Activated gamma-delta T cell treated with anti-CD3 and anti-CD28 coated beads, Interleukin-2, amount 50 U/mL, for 16 hours (primary cell): ENCODE results near the gene NGFR.
"Not testable (repeated sequence)": the region's sequence is repeated elsewhere in the genome, so short reads cannot be mapped to it uniquely, and the experiment has no call there.

Experiments
- DNase-seq: peaks from one replicate; pipeline ENCODE4 v3.0.0-alpha.2; 2020; ENCODE audit warnings: low read depth

The NGFR gene

GRCh38 chr17:49496183-49496866 is 1.2 kb downstream of the NGFR start:
- peak; percentile 72 for DNase-seq

- DNase-seq, result no peak
These were observed 1.7 kb downstream of the NGFR start for GRCh38 chr17:49496867-49497147.

GRCh38 chr17:49497148-49498028 is 2.3 kb downstream of the NGFR start:
- no peak for DNase-seq

- no peak for DNase-seq
These were observed 3.0 kb downstream of the NGFR start for GRCh38 chr17:49498029-49498615.

- no peak for DNase-seq
These were observed 6.4 kb downstream of the NGFR start for GRCh38 chr17:49501496-49501895.

DNA sequence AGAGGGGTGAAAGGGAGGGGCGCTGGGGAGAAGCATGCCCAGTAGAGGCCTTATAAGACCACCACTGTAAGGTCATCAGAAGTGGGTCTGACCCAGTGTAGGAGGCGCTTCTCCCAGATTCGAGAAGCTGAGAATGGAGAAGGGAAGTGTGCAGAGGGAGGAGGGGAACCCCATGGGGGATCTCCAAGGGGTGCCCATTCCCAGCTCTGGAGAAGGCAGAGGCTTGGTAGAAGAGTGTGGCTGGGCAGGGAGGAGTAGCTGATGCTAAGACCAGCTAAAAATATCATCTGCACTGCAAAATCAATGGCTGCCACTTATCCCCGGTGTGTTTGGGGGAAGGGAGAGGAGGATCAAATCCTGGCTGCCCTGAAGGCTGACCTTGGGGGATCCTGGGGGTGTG is 7.2 kb downstream of the NGFR start:
- DNase-seq, result no peak

- DNase-seq, result not testable (repeated sequence)
These were observed 7.6 kb downstream of the NGFR start for GRCh38 chr17:49502680-49503079.

- no peak for DNase-seq
These were observed 9.3 kb downstream of the NGFR start for GRCh38 chr17:49504369-49504768.

DNA sequence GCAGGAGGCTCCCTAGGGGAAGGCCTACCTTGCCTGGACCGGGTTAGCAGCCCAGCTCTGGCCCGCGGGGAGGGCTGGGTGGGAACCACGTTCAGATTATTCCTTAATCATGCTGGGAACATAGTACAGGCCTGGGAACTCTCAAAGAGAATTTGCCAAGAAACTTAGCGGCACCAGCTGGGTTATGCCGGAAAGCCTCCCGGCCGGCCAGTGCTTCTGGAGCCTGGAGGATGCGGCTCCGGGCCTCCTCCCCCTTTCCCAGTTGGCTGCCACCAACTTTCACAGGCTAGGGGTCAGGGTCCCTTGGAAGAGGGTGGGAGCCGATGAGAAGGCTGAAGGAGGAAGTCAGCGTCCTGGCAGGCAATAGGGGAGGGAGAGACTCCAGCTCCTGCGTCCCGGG is 10.8 kb downstream of the NGFR start:
- DNase-seq, result no peak

DNA sequence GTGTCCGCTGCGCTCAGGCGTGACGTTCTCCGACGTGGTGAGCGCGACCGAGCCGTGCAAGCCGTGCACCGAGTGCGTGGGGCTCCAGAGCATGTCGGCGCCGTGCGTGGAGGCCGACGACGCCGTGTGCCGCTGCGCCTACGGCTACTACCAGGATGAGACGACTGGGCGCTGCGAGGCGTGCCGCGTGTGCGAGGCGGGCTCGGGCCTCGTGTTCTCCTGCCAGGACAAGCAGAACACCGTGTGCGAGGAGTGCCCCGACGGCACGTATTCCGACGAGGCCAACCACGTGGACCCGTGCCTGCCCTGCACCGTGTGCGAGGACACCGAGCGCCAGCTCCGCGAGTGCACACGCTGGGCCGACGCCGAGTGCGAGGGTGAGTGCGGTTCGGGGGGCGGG is 11.2 kb downstream of the NGFR start:
- no peak for DNase-seq

- DNase-seq, result no peak
These were observed 13.2 kb downstream of the NGFR start for GRCh38 chr17:49508061-49508865.

DNA sequence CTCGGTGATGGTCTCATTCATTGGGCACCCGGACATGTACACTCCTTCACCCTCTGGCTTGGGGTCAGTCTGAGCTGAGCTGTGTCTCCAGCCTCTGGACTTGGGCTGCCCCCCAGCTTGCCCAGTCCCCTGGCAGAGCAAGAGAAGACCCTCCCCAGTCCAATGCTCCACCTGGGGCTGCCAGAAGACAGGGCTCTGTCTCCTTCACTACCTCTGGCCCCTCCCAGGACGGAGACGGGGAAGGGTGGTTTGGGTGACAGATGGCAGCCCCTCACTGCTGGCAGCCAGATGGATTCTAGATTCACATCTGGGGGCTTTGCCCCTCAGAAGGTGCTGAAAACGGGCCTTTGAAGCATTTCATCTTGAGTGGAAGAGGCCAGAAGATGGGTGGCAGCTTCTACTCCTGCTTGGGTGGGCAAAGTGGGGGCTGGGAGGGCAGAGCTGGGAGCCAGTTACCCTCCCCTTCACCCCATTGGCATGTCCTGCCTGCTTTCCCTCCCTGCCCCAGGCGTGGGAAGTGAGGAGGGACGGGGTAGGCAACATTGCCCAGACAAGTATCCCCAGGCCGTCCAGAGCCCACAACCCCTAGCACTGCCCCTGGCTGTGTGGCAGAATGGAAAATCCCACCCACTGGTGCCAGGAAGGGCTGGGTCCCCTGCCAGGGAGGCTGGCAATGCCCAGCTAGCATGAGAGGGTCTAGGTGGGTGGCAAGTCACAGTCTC is 13.9 kb downstream of the NGFR start:
- DNase-seq, result no peak

GRCh38 chr17:49509588-49509917 is 14.5 kb downstream of the NGFR start:
- DNase-seq, result no peak

DNA sequence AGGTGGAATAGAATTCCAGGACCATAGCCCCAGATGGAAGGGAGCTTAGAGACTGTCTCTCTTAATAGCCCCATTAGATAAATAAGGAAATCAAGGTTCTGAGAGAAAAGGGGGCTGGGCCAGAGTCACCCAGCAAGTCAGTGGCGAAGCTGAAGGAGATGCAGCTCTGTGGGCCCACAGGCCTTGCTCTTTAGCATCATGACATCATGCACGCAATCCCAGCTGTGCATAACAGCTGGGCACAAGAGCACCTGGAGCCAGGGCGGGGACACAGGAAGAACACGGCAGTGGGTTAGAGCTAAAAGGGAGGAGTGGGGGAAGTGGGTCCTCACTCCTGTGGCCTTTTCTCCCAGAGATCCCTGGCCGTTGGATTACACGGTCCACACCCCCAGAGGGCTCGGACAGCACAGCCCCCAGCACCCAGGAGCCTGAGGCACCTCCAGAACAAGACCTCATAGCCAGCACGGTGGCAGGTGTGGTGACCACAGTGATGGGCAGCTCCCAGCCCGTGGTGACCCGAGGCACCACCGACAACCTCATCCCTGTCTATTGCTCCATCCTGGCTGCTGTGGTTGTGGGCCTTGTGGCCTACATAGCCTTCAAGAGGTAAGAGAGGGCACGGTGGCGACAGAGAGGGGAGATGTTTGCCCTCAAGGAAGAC is 15.1 kb downstream of the NGFR start:
- DNase-seq, result no peak

DNA sequence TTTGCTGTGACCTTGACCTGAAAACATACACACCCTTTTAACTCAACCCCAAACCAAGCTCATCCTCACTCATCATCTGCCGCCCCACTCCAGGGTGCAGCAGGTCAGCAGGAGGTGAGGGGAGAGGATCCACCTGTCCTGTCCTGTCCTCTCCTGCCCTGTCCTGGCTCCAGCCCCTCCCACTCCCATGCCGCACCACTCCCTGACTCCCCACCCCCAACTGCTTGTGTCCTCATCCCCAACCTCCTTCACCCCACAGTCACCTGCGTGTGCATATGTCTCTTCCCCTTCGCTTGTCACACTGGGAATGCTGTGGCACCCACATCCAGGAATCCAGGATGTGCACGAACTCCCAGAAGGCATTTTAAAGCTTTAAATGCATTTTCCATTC is 15.6 kb downstream of the NGFR start:
- DNase-seq, result no peak

GRCh38 chr17:49511810-49512209 is 16.7 kb downstream of the NGFR start:
- no peak for DNase-seq

GRCh38 chr17:49512296-49513043 is 17.4 kb downstream of the NGFR start:
- no peak for DNase-seq

GRCh38 chr17:49513044-49513395 is 17.9 kb downstream of the NGFR start:
- DNase-seq, result no peak

DNA sequence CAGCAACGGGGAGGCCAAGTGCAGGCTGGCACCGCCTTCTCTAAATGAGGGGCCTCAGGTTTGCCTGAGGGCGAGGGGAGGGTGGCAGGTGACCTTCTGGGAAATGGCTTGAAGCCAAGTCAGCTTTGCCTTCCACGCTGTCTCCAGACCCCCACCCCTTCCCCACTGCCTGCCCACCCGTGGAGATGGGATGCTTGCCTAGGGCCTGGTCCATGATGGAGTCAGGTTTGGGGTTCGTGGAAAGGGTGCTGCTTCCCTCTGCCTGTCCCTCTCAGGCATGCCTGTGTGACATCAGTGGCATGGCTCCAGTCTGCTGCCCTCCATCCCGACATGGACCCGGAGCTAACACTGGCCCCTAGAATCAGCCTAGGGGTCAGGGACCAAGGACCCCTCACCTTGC is 18.5 kb downstream of the NGFR start:
- DNase-seq, result no peak

DNA sequence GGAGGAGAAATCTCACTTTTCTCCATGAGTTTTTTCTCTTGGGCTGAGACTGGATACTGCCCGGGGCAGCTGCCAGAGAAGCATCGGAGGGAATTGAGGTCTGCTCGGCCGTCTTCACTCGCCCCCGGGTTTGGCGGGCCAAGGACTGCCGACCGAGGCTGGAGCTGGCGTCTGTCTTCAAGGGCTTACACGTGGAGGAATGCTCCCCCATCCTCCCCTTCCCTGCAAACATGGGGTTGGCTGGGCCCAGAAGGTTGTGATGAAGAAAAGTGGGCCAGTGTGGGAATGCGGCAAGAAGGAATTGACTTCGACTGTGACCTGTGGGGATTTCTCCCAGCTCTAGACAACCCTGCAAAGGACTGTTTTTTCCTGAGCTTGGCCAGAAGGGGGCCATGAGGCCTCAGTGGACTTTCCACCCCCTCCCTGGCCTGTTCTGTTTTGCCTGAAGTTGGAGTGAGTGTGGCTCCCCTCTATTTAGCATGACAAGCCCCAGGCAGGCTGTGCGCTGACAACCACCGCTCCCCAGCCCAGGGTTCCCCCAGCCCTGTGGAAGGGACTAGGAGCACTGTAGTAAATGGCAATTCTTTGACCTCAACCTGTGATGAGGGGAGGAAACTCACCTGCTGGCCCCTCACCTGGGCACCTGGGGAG is 19.1 kb downstream of the NGFR start:
- no peak for DNase-seq
